Stimulated activated CD8-positive, alpha-beta memory T cell treated with anti-CD3 and anti-CD28 coated beads, Interleukin-12 subunit alpha, Interleukin-12 subunit beta, amount 100 ng/mL, for 4 hours (primary cell): ENCODE measurements around the gene INTU.

ENCODE experiments used
- DNase-seq: peaks from one replicate; pipeline ENCODE4 v3.0.0-alpha.2; 2020; ENCODE audit warnings: low read depth

INTU gene

DNA sequence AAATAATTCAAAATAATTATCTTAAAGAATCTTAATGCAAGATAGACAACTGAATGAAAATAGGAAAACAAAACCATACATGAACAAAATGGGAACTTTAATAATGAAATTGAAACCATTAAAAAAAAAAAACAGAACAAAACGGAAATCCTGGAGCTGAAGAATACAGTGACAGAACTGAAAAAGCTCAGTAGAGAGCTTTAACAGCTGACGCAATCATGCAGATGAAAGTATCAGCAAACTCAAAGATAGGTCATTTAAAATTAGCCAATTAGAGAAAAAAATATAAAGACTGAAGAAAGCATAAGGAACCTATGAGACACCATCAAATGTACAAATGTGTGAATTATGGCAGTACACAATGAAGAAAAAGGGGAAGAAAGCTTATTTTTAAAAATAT is 116.2 kb downstream of the INTU start:
- DNase-seq, result no peak

DNA sequence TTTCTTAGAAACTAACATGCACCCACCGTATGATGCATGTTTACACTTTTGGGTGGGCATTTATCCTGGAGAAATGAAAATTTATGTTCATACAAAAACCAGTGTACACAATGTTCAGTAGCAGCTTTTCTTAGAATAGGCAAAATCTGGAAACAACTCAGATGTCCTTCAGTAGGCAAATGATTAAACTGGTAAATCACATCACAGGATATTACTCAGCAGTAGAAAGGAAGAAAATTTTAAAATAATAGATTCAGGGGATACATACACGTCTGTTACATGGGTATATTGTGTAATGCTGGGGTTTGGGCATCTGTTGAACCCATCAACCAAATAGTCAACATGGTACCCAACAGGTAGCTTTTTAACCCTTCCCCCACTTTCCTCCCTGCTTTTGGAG is 124.1 kb downstream of the INTU start:
- no peak for DNase-seq

DNA sequence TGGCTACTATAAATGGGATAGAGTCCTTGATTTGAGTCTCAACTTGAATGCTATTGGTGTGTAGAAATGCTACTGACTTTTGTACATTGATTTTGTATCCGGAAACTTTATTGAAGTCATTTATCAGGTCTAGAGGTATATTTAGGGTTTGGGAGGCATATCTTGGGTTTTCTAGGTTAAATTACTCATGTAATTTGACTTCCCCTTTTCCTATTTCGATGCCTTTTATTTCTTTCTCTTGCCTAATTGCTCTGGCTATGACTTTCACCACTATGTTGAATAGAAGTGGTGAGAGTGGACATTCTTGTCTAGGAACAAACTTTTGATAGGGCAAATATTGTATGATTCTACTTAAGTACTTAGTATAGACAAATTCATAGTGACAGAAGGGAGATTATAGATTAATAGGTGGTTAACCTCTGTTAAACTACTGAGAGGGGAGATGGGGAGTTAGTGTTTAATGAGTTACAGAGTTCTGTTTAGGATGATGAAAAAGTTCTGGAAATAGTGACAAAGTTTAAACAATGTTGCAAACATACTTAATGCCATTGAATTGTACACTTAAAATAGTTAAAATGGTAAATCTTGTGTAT is 126.6 kb downstream of the INTU start:
- no peak for DNase-seq

DNA sequence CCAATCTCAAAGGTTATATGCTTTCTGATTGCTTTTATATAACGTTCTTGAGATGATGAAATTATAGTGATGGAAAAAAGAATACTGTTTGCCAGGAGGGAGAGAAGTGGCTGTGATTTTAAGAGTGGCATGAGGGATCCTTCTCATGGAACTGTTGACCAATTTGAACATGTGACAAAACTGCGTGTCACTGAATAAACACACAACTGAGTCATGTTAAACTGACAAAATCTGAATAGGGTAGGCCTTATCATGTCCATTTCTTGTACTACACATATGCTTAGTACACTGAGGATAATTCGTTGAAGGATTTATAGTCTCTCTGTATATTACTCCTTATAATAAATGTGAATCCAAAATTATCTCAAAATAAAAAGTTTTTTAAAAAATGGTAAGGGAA is 127.1 kb downstream of the INTU start:
- no peak for DNase-seq

DNA sequence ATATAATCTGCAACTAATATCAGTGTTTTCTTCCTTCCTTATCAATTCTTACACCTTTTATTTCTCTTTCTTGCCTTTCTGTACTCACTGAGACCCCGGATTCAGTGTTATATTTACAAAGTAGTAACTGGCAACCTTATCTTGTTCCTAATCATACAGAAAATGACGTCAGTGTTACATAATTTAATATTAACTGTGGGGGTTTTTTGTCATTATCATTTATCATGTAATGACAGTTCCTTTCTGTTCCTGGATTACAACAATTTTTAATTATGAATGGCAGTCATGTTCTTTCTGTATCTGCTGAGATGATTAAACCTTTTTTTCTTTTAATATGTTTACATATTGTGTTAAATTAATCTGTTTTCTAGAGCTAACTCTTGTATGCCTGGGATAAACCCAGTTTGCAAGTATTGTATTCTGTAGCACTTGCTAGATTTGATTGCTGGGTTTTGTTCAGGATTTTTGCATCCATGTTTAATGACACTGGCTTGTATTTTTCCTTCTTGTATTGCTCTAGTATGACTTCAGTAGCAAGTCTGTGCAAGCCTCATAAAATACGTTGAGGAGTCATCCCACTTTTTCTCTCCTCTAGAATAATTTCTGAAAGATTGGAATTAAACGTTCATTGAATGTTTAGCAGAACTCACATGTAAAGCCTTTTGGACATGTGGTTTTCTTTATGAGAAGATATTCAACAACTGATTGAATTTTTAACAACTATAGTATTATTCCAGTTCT is 138.9 kb downstream of the INTU start:
- DNase-seq, result no peak

DNA sequence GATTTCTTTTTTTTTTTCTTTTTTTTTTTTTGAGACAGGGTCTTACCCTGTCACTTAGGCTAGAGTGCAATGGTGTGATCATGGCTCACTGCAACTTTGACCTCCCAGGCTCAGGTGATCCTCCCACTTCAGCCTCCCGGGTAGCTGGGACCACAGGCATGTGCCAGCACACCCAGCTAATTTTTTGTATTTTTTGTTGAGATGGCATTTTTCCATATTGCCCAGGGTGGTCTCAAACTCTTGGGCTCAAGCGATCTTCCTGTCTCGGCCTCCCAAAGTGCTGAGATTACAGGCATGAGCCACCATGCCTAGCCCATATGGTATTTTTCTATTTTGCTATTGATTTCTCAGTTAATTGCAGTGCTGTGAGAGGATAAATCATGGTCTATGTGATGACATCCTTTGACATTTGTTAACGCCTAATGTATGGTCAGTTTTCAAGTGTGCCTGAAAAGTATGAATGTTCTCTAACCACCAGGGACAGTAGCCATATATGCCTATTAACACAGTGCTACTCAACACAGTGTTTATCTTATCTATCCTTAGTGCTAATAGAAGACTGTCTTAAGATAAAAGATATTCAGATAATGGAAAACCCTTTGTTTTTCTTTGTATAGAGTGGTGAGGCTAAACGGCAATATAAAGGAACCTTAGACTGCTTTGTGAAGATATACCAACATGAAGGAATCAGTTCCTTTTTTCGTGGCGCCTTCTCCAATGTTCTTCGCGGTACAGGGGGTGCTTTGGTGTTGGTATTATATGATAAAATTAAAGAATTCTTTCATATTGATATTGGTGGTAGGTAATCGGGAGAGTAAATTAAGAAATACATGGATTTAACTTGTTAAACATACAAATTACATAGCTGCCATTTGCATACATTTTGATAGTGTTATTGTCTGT is 140.3 kb downstream of the INTU start:
- DNase-seq, result no peak

DNA sequence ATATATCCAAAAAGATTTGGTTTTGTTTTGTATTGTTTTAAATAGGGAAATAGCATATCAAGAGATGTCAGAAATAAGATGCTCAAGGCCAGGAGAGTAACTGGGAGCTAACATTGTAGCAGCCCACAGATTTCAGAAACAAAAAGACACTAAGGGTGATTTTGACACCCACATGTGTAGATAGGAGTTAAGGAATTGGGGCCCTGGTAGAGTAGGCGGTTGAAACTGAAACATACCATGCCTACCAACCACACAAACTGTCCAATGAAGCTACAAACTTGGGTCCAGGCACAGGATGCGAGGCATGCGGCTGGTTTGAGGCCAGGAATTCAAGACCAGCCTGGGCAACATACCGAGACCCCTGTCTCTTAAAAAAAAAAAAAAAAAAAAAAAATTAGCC is 143.1 kb downstream of the INTU start:
- DNase-seq, result no peak
